Cardiac ventricle fibroblast (primary cell): ENCODE measurements around the gene TIMM8A. TPM values are rescaled to one million over a fixed set of nuclear protein-coding genes. Genes with fewer than 3 reads are reported as not detected.

Source experiments
- total RNA-seq: library from RNA; depleted of rRNA; stranded (reverse); fragments of >200 nt; gene quantifications from 2 replicates; pipeline ENCODE4 v1.2.3, GENCODE V29; 2015

TIMM8A gene
- 5.6 and 7.3 TPM in 2 replicates for total RNA-seq

GRCh38 chrX:101348452-101349192 lies at the start of gene TIMM8A:
TIMM8A (minus strand) TSS chrX:101348742; CDS start chrX:101348664, 78 bp downstream.

DNA sequence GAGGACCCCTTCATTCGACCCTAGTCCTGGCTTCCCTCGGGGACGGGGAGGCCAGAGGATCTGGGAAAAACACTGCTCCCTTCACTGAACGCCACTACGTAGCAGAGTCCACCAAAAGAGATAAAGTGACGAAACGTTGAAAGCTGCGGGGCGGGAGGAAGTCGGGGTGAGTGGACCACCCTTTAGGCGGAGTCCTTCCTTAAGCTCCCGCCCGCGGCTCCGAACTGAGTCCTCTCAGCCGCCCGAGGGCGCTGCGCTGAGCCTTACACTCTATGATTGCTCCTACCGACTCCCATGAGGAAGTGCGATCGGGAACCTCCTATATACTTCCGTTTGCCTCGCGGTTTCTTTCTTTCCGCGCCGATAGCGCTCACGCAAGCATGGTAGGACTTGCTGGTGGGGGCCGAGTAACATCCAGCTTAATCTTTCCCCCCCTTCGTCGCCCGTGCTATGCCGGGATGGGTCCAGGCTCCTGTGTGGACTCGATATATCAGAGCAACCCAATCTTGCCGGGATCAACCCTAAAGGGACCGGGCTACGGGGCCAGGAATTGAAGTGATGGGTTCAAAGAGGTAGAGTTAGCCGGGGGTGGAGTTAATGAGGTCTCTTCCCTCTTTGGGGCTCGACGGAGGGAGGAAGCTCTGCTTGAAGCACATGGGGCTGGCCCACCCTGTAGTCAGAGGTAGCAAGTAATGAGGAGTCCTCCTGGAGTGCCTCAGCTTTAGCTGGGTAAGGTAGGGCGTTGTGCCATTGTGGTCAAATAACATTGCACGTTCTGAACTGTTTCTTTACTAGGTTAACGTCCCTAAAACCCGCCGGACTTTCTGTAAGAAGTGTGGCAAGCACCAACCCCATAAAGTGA lies 42.4 kb upstream of the TIMM8A start, which contains the start of gene RPL36A:
RPL36A (plus strand) TSS at position 348 of the 862 bp plus-strand sequence; CDS start at position 381, 33 bp downstream.

GRCh38 chrX:101385795-101386541 lies 37.4 kb upstream of the TIMM8A start, which contains the start of gene BTK:
BTK (minus strand) TSS chrX:101386191; CDS start chrX:101375284, 10,907 bp downstream.

Other genes starting within 250 kb of the TIMM8A start
- 0.19 and 0.24 TPM in 2 replicates for gene DRP2, start 129.0 kb downstream of the TIMM8A start, total RNA-seq
- gene TAF7L, start 57.4 kb downstream of the TIMM8A start, total RNA-seq = 0.05 TPM in 1 of 2 replicates, not detected in the other
- not detected in 2 replicates for gene BTK, start 37.4 kb upstream of the TIMM8A start, total RNA-seq
- gene RPL36A, start 42.3 kb upstream of the TIMM8A start, total RNA-seq = 2,177 and 2,530 TPM in 2 replicates
- 16.0 and 18.4 TPM in 2 replicates for gene GLA, start 59.2 kb upstream of the TIMM8A start, total RNA-seq
- gene HNRNPH2, start 59.5 kb upstream of the TIMM8A start, total RNA-seq = 41.4 and 46.1 TPM in 2 replicates
- 2.5 and 3.3 TPM in 2 replicates for gene ARMCX4, start 136.7 kb upstream of the TIMM8A start, total RNA-seq
- 37.1 and 39.9 TPM in 2 replicates for gene ARMCX1, start 201.8 kb upstream of the TIMM8A start, total RNA-seq